ENCODE results near the gene KCNK10.

Gene KCNK10

GRCh38 chr14:88352698-88353097 lies 29.6 kb upstream of the KCNK10 start:
- H3K9me3 ChIP-seq (ENCODE audit: control extremely low read depth in 1 of 5, control insufficient read depth in 4 of 5, insufficient read depth in 2 of 5, low read depth in 1 of 5, low read length in 4 of 5): no peaks in the 10 kb centered on the region
- no peaks in the 10 kb centered on the region for H3K4me1 ChIP-seq (ENCODE audit: control extremely low read depth in 1 of 4, control insufficient read depth in 4 of 4, insufficient read depth in 4 of 4, low read length in 3 of 4)
- POLR2A ChIA-PET: no interaction called here
- peaks cover 0 to 4% (median 0%) of the 10 kb centered on the region in 5 experiments for H3K27me3 ChIP-seq (replicated peaks in 2 of 5; ENCODE audit: control insufficient read depth in 4 of 5, insufficient read depth in 5 of 5, low read length in 4 of 5)
- H3K36me3 ChIP-seq (ENCODE audit: control insufficient read depth in 4 of 4, insufficient read depth in 4 of 4, low read length in 3 of 4): no peaks in the 10 kb centered on the region
- DNase-seq: no peak
- no peak overlapping the region for H3K4me3 ChIP-seq (ENCODE audit: control insufficient read depth in 1 of 7, extremely low read depth in 1 of 7, insufficient read depth in 4 of 7, low read depth in 2 of 7, low read length in 6 of 7)
- WGBS (ENCODE audit: insufficient coverage): 100% methylated on average over 3 of the region's 3 CpGs
- no peak overlapping the region for H3K27ac ChIP-seq (ENCODE audit: insufficient read depth in 1 of 2, low read depth in 1 of 2, low read length in 2 of 2, poor library complexity in 1 of 2, severe bottlenecking in 2 of 2)
- CTCF ChIA-PET: no interaction called here

GRCh38 chr14:88351966-88352691 lies 29.1 kb upstream of the KCNK10 start:
- POLR2A ChIA-PET: no interaction called here
- no peaks in the 10 kb centered on the region for H3K9me3 ChIP-seq (ENCODE audit: control extremely low read depth in 1 of 5, control insufficient read depth in 4 of 5, insufficient read depth in 2 of 5, low read depth in 1 of 5, low read length in 4 of 5)
- no peaks in the 10 kb centered on the region for H3K4me1 ChIP-seq (ENCODE audit: control extremely low read depth in 1 of 4, control insufficient read depth in 4 of 4, insufficient read depth in 4 of 4, low read length in 3 of 4)
- H3K36me3 ChIP-seq (ENCODE audit: control insufficient read depth in 4 of 4, insufficient read depth in 4 of 4, low read length in 3 of 4): no peaks in the 10 kb centered on the region
- 76% methylated on average over 3 of the region's 4 CpGs for WGBS (ENCODE audit: insufficient coverage)
- H3K27ac ChIP-seq (ENCODE audit: insufficient read depth in 1 of 2, low read depth in 1 of 2, low read length in 2 of 2, poor library complexity in 1 of 2, severe bottlenecking in 2 of 2): no peak overlapping the region
- peaks cover 0 to 4% (median 0%) of the 10 kb centered on the region in 5 experiments for H3K27me3 ChIP-seq (replicated peaks in 2 of 5; ENCODE audit: control insufficient read depth in 4 of 5, insufficient read depth in 5 of 5, low read length in 4 of 5)
- DNase-seq: no peak
- CTCF ChIA-PET: interaction anchor here (1.0 kb wide), 1 partner anchor 163 kb away, joined by 3 read pairs; no protein-coding TSS in a partner anchor
- no peak overlapping the region for H3K4me3 ChIP-seq (ENCODE audit: control insufficient read depth in 1 of 7, extremely low read depth in 1 of 7, insufficient read depth in 4 of 7, low read depth in 2 of 7, low read length in 6 of 7)

- no peak overlapping the region for H3K4me3 ChIP-seq (ENCODE audit: control insufficient read depth in 1 of 7, extremely low read depth in 1 of 7, insufficient read depth in 4 of 7, low read depth in 2 of 7, low read length in 6 of 7)
- H3K4me1 ChIP-seq (ENCODE audit: control extremely low read depth in 1 of 4, control insufficient read depth in 4 of 4, insufficient read depth in 4 of 4, low read length in 3 of 4): no peaks in the 10 kb centered on the region
- no peaks in the 10 kb centered on the region for H3K36me3 ChIP-seq (ENCODE audit: control insufficient read depth in 4 of 4, insufficient read depth in 4 of 4, low read length in 3 of 4)
- 100% methylated on average over 1 of the region's 3 CpGs for WGBS (ENCODE audit: insufficient coverage)
- no peak overlapping the region for H3K27ac ChIP-seq (ENCODE audit: insufficient read depth in 1 of 2, low read depth in 1 of 2, low read length in 2 of 2, poor library complexity in 1 of 2, severe bottlenecking in 2 of 2)
- ChIA-PET POLR2A (no interaction called here), CTCF (no interaction called here)
- H3K27me3 ChIP-seq (replicated peaks in 2 of 5; ENCODE audit: control insufficient read depth in 4 of 5, insufficient read depth in 5 of 5, low read length in 4 of 5): peaks cover 0 to 4% (median 3%) of the 10 kb centered on the region in 5 experiments
- H3K9me3 ChIP-seq (ENCODE audit: control extremely low read depth in 1 of 5, control insufficient read depth in 4 of 5, insufficient read depth in 2 of 5, low read depth in 1 of 5, low read length in 4 of 5): no peaks in the 10 kb centered on the region
- DNase-seq: peak in 1 of 3 donors; percentile 16
Measured at GRCh38 chr14:88348546-88348945, 25.5 kb upstream of the KCNK10 start.

- Histone ChIP-seq H3K27me3 (replicated peaks in 2 of 5; ENCODE audit: control insufficient read depth in 4 of 5, insufficient read depth in 5 of 5, low read length in 4 of 5) (peaks cover 0 to 4% (median 3%) of the 10 kb centered on the region in 5 experiments), H3K4me1 (ENCODE audit: control extremely low read depth in 1 of 4, control insufficient read depth in 4 of 4, insufficient read depth in 4 of 4, low read length in 3 of 4) (no peaks in the 10 kb centered on the region), H3K36me3 (ENCODE audit: control insufficient read depth in 4 of 4, insufficient read depth in 4 of 4, low read length in 3 of 4) (no peaks in the 10 kb centered on the region), H3K4me3 (ENCODE audit: control insufficient read depth in 1 of 7, extremely low read depth in 1 of 7, insufficient read depth in 4 of 7, low read depth in 2 of 7, low read length in 6 of 7) (no peak overlapping the region), H3K27ac (ENCODE audit: insufficient read depth in 1 of 2, low read depth in 1 of 2, low read length in 2 of 2, poor library complexity in 1 of 2, severe bottlenecking in 2 of 2) (no peak overlapping the region), H3K9me3 (ENCODE audit: control extremely low read depth in 1 of 5, control insufficient read depth in 4 of 5, insufficient read depth in 2 of 5, low read depth in 1 of 5, low read length in 4 of 5) (no peaks in the 10 kb centered on the region)
- no peak for DNase-seq
- ChIA-PET CTCF (interaction anchor here (1.2 kb wide), 1 partner anchor 8 kb away, joined by 3 read pairs; no protein-coding TSS in a partner anchor), POLR2A (no interaction called here)
- WGBS (ENCODE audit: insufficient coverage): 89% methylated on average over 3 of the region's 5 CpGs
Measured at GRCh38 chr14:88346048-88346639, 23.1 kb upstream of the KCNK10 start.

- ChIA-PET CTCF (no interaction called here), POLR2A (no interaction called here)
- no peak for DNase-seq
- H3K36me3 ChIP-seq (ENCODE audit: control insufficient read depth in 4 of 4, insufficient read depth in 4 of 4, low read length in 3 of 4): no peaks in the 10 kb centered on the region
- H3K4me3 ChIP-seq (ENCODE audit: control insufficient read depth in 1 of 7, extremely low read depth in 1 of 7, insufficient read depth in 4 of 7, low read depth in 2 of 7, low read length in 6 of 7): no peak overlapping the region
- no peaks in the 10 kb centered on the region for H3K4me1 ChIP-seq (ENCODE audit: control extremely low read depth in 1 of 4, control insufficient read depth in 4 of 4, insufficient read depth in 4 of 4, low read length in 3 of 4)
- 100% methylated on average over 1 of the region's 2 CpGs for WGBS (ENCODE audit: insufficient coverage)
- H3K9me3 ChIP-seq (ENCODE audit: control extremely low read depth in 1 of 5, control insufficient read depth in 4 of 5, insufficient read depth in 2 of 5, low read depth in 1 of 5, low read length in 4 of 5): no peaks in the 10 kb centered on the region
- H3K27ac ChIP-seq (ENCODE audit: insufficient read depth in 1 of 2, low read depth in 1 of 2, low read length in 2 of 2, poor library complexity in 1 of 2, severe bottlenecking in 2 of 2): no peak overlapping the region
- H3K27me3 ChIP-seq (replicated peaks in 2 of 5; ENCODE audit: control insufficient read depth in 4 of 5, insufficient read depth in 5 of 5, low read length in 4 of 5): peaks cover 0 to 4% (median 0%) of the 10 kb centered on the region in 5 experiments
Measured at GRCh38 chr14:88342980-88343379, 19.9 kb upstream of the KCNK10 start.

GRCh38 chr14:88340357-88340756 lies 17.3 kb upstream of the KCNK10 start:
- Histone ChIP-seq H3K4me1 (ENCODE audit: control extremely low read depth in 1 of 4, control insufficient read depth in 4 of 4, insufficient read depth in 4 of 4, low read length in 3 of 4) (no peaks in the 10 kb centered on the region), H3K27me3 (replicated peaks in 2 of 5; ENCODE audit: control insufficient read depth in 4 of 5, insufficient read depth in 5 of 5, low read length in 4 of 5) (peaks cover 0 to 3% (median 0%) of the 10 kb centered on the region in 5 experiments), H3K9me3 (ENCODE audit: control extremely low read depth in 1 of 5, control insufficient read depth in 4 of 5, insufficient read depth in 2 of 5, low read depth in 1 of 5, low read length in 4 of 5) (no peaks in the 10 kb centered on the region), H3K4me3 (ENCODE audit: control insufficient read depth in 1 of 7, extremely low read depth in 1 of 7, insufficient read depth in 4 of 7, low read depth in 2 of 7, low read length in 6 of 7) (no peak overlapping the region), H3K36me3 (ENCODE audit: control insufficient read depth in 4 of 4, insufficient read depth in 4 of 4, low read length in 3 of 4) (no peaks in the 10 kb centered on the region), H3K27ac (ENCODE audit: insufficient read depth in 1 of 2, low read depth in 1 of 2, low read length in 2 of 2, poor library complexity in 1 of 2, severe bottlenecking in 2 of 2) (no peak overlapping the region)
- ChIA-PET CTCF (interaction anchor here (1.3 kb wide), 1 partner anchor 9 kb away, joined by 3 read pairs; no protein-coding TSS in a partner anchor), POLR2A (no interaction called here)
- no peak for DNase-seq

- peaks cover 0 to 6% (median 5%) of the 10 kb centered on the region in 5 experiments for H3K9me3 ChIP-seq (ENCODE audit: control extremely low read depth in 1 of 5, control insufficient read depth in 4 of 5, insufficient read depth in 2 of 5, low read depth in 1 of 5, low read length in 4 of 5)
- H3K27ac ChIP-seq (ENCODE audit: insufficient read depth in 1 of 2, low read depth in 1 of 2, low read length in 2 of 2, poor library complexity in 1 of 2, severe bottlenecking in 2 of 2): no peak overlapping the region
- H3K4me1 ChIP-seq (ENCODE audit: control extremely low read depth in 1 of 4, control insufficient read depth in 4 of 4, insufficient read depth in 4 of 4, low read length in 3 of 4): no peaks in the 10 kb centered on the region
- no peak overlapping the region for H3K4me3 ChIP-seq (ENCODE audit: control insufficient read depth in 1 of 7, extremely low read depth in 1 of 7, insufficient read depth in 4 of 7, low read depth in 2 of 7, low read length in 6 of 7)
- ChIA-PET POLR2A (no interaction called here), CTCF (no interaction called here)
- WGBS (ENCODE audit: insufficient coverage): 100% methylated on average over 1 of the region's 1 CpG
- peaks cover 4 to 32% (median 17%) of the 10 kb centered on the region in 5 experiments for H3K27me3 ChIP-seq (replicated peaks in 2 of 5; ENCODE audit: control insufficient read depth in 4 of 5, insufficient read depth in 5 of 5, low read length in 4 of 5)
- DNase-seq: no peak
- H3K36me3 ChIP-seq (ENCODE audit: control insufficient read depth in 4 of 4, insufficient read depth in 4 of 4, low read length in 3 of 4): no peaks in the 10 kb centered on the region
Measured at GRCh38 chr14:88333036-88333435, 10.0 kb upstream of the KCNK10 start.

Data from common myeloid progenitor, CD34-positive (primary cell).